GM12801 (cell line): ENCODE measurements around the gene ZMAT5.

Experiments used
- CTCF ChIP-seq: IDR thresholded peaks from one replicate; pipeline ENCODE4 v1.5.1; 2011; ENCODE audit warnings: control low read depth; ENCODE audit not compliant: insufficient read length; ENCODE audit errors: extremely low read depth

Gene ZMAT5

GRCh38 chr22:29798801-29799200 lies 32.0 kb upstream of the ZMAT5 start:
- TF ChIP-seq CTCF: no peak

GRCh38 chr22:29798318-29798717 lies 31.5 kb upstream of the ZMAT5 start:
- TF ChIP-seq CTCF: no peak

GRCh38 chr22:29797351-29797750 lies 30.5 kb upstream of the ZMAT5 start:
- TF ChIP-seq CTCF: no peak

GRCh38 chr22:29795663-29796062 lies 28.9 kb upstream of the ZMAT5 start:
- TF ChIP-seq CTCF: no peak

GRCh38 chr22:29793396-29793795 lies 26.6 kb upstream of the ZMAT5 start:
- no peak for TF ChIP-seq CTCF

- TF ChIP-seq CTCF: no peak
These were observed 23.3 kb upstream of the ZMAT5 start for GRCh38 chr22:29790061-29790460.

- TF ChIP-seq CTCF: no peak
These were observed 21.8 kb upstream of the ZMAT5 start for GRCh38 chr22:29788339-29789279.
